B cell (primary cell): ENCODE results near the gene KISS1R. TPM values are rescaled to one million over a fixed set of nuclear protein-coding genes. Genes with fewer than 3 reads are reported as not detected.

Experiments used
- ATAC-seq: fragments of 200-7000 bp; cut with Tn5 transposase; one replicate; pipeline ENCODE4 v1.10.0; 2021; ENCODE audit warnings: low read depth, mild to moderate bottlenecking, moderate number of reproducible peaks, moderate library complexity
- CTCF ChIA-PET: fragments of 350-600 bp; sonication (Branson Sonifier 250); formaldehyde crosslinking; loops from one replicate; lab custom pipeline; 2021; ENCODE audit warnings: antibody characterized with exemption, inconsistent platforms; lab: Charles Lee
- POLR2A ChIA-PET: fragments of 350-600 bp; sonication (Branson Sonifier 250); formaldehyde crosslinking; loops from one replicate; lab custom pipeline; 2021; ENCODE audit warnings: antibody characterized with exemption; lab: Charles Lee
- DNase-seq: peaks from one replicate; pipeline ENCODE4 v3.0.0; 2013
- H2AFZ ChIP-seq: 2 replicates; pipeline ENCODE4 v1.6.1; 2012; ENCODE audit warnings: mild to moderate bottlenecking, low read depth, low read length; ENCODE audit not compliant: insufficient read depth, poor library complexity, severe bottlenecking
- H3K27ac ChIP-seq, 2 donors: 1 replicate in 1 of 2; 2 replicates in 1 of 2; pipeline ENCODE4 v1.5.1; 2012 to 2013; ENCODE audit warnings: low read length in 2 of 2, mild to moderate bottlenecking in 2 of 2, moderate library complexity in 1 of 2
- H3K27me3 ChIP-seq, 4 experiments: fragments of 200-600 bp in 1 of 4; sonication (generic) in 1 of 4; replicated peaks in 1 of 4; 1 replicate in 2 of 4; 2 replicates in 2 of 4; pipeline versions ENCODE4 v1.6.1 to v1.7.0; 2013 to 2016; ENCODE audit warnings: low read length in 3 of 4, mild to moderate bottlenecking in 2 of 4, mixed read lengths in 1 of 4, moderate library complexity in 1 of 4; ENCODE audit not compliant: insufficient read depth in 4 of 4, control insufficient read depth in 3 of 4; ENCODE audit errors: control extremely low read depth in 1 of 4
- H3K36me3 ChIP-seq, 2 experiments: replicated peaks in 1 of 2; 1 replicate in 1 of 2; 2 replicates in 1 of 2; pipeline versions ENCODE4 v1.6.1 to v1.7.1; 2013; ENCODE audit warnings: low read length in 1 of 2; ENCODE audit not compliant: insufficient read depth in 2 of 2, control insufficient read depth in 1 of 2; ENCODE audit errors: control extremely low read depth in 1 of 2, extremely low read depth in 1 of 2
- H3K4me1 ChIP-seq, 2 donors: fragments of 200-600 bp in 1 of 2; sonication (generic) in 1 of 2; 1 replicate in 1 of 2; 2 replicates in 1 of 2; pipeline versions ENCODE4 v1.5.1 to v1.6.1; 2013 to 2017; ENCODE audit warnings: low read length in 2 of 2; ENCODE audit not compliant: control insufficient read depth in 2 of 2, insufficient read depth in 2 of 2
- H3K4me2 ChIP-seq: replicated peaks from 2 replicates; pipeline ENCODE3; 2012; ENCODE audit warnings: mild to moderate bottlenecking, low read depth, low read length; ENCODE audit not compliant: poor library complexity, severe bottlenecking
- H3K4me3 ChIP-seq, 5 experiments: fragments of 200-600 bp in 1 of 5; sonication (generic) in 1 of 5; 1 replicate in 3 of 5; 2 replicates in 2 of 5; pipeline versions ENCODE4 v1.5.1 to v1.7.0; 2011 to 2016; ENCODE audit warnings: low read length in 4 of 5, mild to moderate bottlenecking in 4 of 5, low read depth in 2 of 5, control low read depth in 1 of 5, moderate library complexity in 1 of 5; ENCODE audit not compliant: insufficient read depth in 1 of 5; ENCODE audit errors: control extremely low read depth in 1 of 5, extremely low read depth in 1 of 5
- H3K79me2 ChIP-seq: fragments of 200-600 bp; sonication (generic); one replicate; pipeline ENCODE4 v1.6.0; 2016; ENCODE audit warnings: low read length; ENCODE audit not compliant: control insufficient read depth, insufficient read depth
- H3K9ac ChIP-seq: fragments of 200-600 bp; sonication (generic); 2 replicates; pipeline ENCODE4 v1.6.1; 2017; ENCODE audit warnings: mild to moderate bottlenecking, low read length, moderate library complexity
- H3K9me3 ChIP-seq, 3 donors: one replicate each; pipeline versions ENCODE4 v1.6.1 to v1.7.1; 2013; ENCODE audit warnings: low read length in 2 of 3; ENCODE audit not compliant: control insufficient read depth in 2 of 3, insufficient read depth in 1 of 3; ENCODE audit errors: control extremely low read depth in 1 of 3
- H4K20me1 ChIP-seq: 2 replicates; pipeline ENCODE4 v1.6.0; 2012; ENCODE audit warnings: mild to moderate bottlenecking, low read length; ENCODE audit not compliant: insufficient read depth, control insufficient read depth, poor library complexity, severe bottlenecking
- H3K27ac Mint-ChIP-seq: one replicate; pipeline ENCODE4 v1.8.0; 2021; ENCODE audit warnings: mixed read lengths
- H3K27me3 Mint-ChIP-seq: one replicate; pipeline ENCODE4 v1.8.0; 2021; ENCODE audit warnings: mixed read lengths
- H3K4me1 Mint-ChIP-seq: one replicate; pipeline ENCODE4 v1.8.0; 2021; ENCODE audit warnings: mixed read lengths
- H3K4me3 Mint-ChIP-seq: one replicate; pipeline ENCODE4 v1.8.0; 2021; ENCODE audit warnings: mixed read lengths
- H3K9me3 Mint-ChIP-seq: one replicate; pipeline ENCODE4 v1.8.0; 2022; ENCODE audit warnings: mixed read lengths; ENCODE audit not compliant: insufficient read depth
- EZH2 ChIP-seq: IDR thresholded peaks from 2 replicates; pipeline ENCODE4 v1.6.1; 2012; ENCODE audit warnings: borderline replicate concordance, low read depth, mild to moderate bottlenecking, moderate library complexity, low read length; ENCODE audit not compliant: insufficient read depth, poor library complexity, severe bottlenecking
- WGBS: methylation state at CpG from one replicate; pipeline ENCODE4 v1.1.5; 2013; ENCODE audit warnings: missing lambda C conversion rate; ENCODE audit not compliant: insufficient coverage; 5-methylcytosine and 5-hydroxymethylcytosine counted together
- intact Hi-C: fragments of 100-400 bp; cut with micrococcal nuclease; formaldehyde crosslinking; loops from one replicate; pipeline ENCODE4 v1.10.0; 2022
- polyA plus RNA-seq: library from polyadenylated mRNA; depleted of rRNA; stranded (reverse); fragments of >200 nt; gene quantifications from 2 replicates; pipeline ENCODE4 v1.2.3, GENCODE V29; 2012
- total RNA-seq, 2 donors: library from RNA; stranded (reverse); fragments of 120-200 nt in 1 of 2; gene quantifications; 1 replicate in 1 of 2; 2 replicates in 1 of 2; pipeline versions ENCODE4 v1.2.3 to v1.2.4, GENCODE V29; 2013 to 2022
- TF ChIP-seq, protein P1 (sequence below): fragments of 200-600 bp; IDR thresholded peaks from one replicate; pipeline ENCODE4 v1.8.0; 2022; ENCODE audit warnings: antibody characterized with exemption, mild to moderate bottlenecking

Gene KISS1R
- total and polyA plus RNA-seq, 2 donors (not counting 1 experiment from before 2014, with no cell fraction given), result 0.79 to 1.3 TPM

DNA sequence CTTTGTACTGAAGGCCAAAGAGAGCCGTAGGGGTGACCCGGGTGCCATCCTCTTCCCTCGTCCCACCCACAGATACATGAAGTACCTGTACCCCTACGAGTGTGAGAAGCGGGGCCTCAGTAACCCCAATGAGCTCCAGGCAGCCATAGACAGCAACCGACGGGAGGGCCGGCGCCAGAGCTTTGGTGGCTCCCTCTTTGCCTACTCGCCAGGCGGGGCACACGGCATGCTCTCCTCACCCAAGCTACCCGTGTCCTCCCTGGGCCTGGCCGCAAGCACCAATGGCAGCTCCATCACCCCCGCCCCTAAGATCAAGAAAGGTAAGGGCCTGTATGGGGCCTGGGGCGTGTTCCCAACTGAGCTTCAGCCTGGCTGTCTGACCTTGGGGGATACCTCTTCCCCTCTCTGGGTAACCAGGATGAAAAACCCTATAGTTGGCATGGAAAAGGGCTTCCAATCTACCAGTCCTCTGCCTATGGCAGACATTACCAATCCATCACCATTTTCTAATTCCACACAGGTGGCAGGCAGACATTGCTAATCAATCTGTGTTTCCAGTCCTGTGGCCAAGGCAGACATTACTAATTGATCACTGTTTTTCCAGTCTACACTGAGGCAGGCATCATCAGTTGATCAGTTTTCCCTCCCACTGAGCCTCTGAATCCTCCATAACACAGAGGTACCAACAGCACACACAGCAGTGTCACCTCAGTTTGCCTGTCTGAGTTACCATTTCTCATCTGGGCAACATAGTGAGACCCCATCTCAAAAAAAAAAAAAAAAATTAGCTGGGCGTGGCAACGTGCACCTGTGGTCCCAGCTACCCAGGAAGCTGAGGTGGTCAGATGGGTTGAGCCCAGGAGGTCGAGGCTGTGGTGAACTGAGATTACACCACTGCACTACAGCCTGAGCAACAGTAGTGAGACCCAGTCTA, 47.9 kb downstream of the KISS1R start:
- Histone ChIP-seq H3K4me3 (no peak overlapping the region), H2AFZ (no peak overlapping the region), H3K4me2 (no peak overlapping the region), H3K9me3 (peaks cover 0 to 16% (median 0%) of the 10 kb centered on the region in 3 donors), H4K20me1 (peaks cover 18% of the 10 kb centered on the region), H3K4me1 (no peaks in the 10 kb centered on the region), H3K36me3 (peaks cover 0 to 62% of the 10 kb centered on the region in 2 experiments), H3K27me3 (no peaks in the 10 kb centered on the region), H3K9ac (no peak overlapping the region), H3K79me2 (peaks cover 8% of the 10 kb centered on the region), H3K27ac (no peak overlapping the region)
- CTCF ChIA-PET, result interaction anchor here (2.2 kb wide), 1 partner anchor 19 kb away, joined by 5 read pairs; the partner anchor contains the start of gene WDR18
- ATAC-seq, result no peak
- Mint-ChIP-seq H3K27me3 (no peaks in the 10 kb centered on the region), H3K4me1 (peaks cover 2% of the 10 kb centered on the region), H3K27ac (no peak overlapping the region), H3K9me3 (no peaks in the 10 kb centered on the region), H3K4me3 (no peak overlapping the region)
- no peak for DNase-seq
- POLR2A ChIA-PET, result no interaction called here
- intact Hi-C loops, result no loop called here
- 97% methylated on average over 18 of the region's 19 CpGs for WGBS
- TF ChIP-seq, protein P1, sequence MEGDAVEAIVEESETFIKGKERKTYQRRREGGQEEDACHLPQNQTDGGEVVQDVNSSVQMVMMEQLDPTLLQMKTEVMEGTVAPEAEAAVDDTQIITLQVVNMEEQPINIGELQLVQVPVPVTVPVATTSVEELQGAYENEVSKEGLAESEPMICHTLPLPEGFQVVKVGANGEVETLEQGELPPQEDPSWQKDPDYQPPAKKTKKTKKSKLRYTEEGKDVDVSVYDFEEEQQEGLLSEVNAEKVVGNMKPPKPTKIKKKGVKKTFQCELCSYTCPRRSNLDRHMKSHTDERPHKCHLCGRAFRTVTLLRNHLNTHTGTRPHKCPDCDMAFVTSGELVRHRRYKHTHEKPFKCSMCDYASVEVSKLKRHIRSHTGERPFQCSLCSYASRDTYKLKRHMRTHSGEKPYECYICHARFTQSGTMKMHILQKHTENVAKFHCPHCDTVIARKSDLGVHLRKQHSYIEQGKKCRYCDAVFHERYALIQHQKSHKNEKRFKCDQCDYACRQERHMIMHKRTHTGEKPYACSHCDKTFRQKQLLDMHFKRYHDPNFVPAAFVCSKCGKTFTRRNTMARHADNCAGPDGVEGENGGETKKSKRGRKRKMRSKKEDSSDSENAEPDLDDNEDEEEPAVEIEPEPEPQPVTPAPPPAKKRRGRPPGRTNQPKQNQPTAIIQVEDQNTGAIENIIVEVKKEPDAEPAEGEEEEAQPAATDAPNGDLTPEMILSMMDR, result no peak
- TF ChIP-seq EZH2, result no peak
